B cell (primary cell): ENCODE data around the gene LRRC10.

Experiments
- CTCF ChIP-seq: fragments of 200-600 bp; IDR thresholded peaks from one replicate; pipeline ENCODE4 v1.8.0; 2022; ENCODE audit warnings: antibody characterized with exemption, mild to moderate bottlenecking
- EZH2 ChIP-seq: IDR thresholded peaks from 2 replicates; pipeline ENCODE4 v1.6.1; 2012; ENCODE audit warnings: borderline replicate concordance, low read depth, mild to moderate bottlenecking, moderate library complexity, low read length; ENCODE audit not compliant: insufficient read depth, poor library complexity, severe bottlenecking

GRCh38 chr12:69598174-69598753, 12.4 kb downstream of the LRRC10 start:
- no peak for TF ChIP-seq CTCF
- TF ChIP-seq EZH2, result no peak
